SHP77 (cell line): ENCODE results near the gene SELENBP1.
A peak's percentile ranks its signal among the peaks of the same experiment; 100 is the strongest.
"Not testable (repeated sequence)": the region's sequence is repeated elsewhere in the genome, so short reads cannot be mapped to it uniquely, and the experiment has no call there.

ENCODE experiments used
- DNase-seq, 2 experiments: peaks; one replicate each; lab custom pipeline; 2025; lab: John Stamatoyannopoulos, UW

Gene SELENBP1

DNA sequence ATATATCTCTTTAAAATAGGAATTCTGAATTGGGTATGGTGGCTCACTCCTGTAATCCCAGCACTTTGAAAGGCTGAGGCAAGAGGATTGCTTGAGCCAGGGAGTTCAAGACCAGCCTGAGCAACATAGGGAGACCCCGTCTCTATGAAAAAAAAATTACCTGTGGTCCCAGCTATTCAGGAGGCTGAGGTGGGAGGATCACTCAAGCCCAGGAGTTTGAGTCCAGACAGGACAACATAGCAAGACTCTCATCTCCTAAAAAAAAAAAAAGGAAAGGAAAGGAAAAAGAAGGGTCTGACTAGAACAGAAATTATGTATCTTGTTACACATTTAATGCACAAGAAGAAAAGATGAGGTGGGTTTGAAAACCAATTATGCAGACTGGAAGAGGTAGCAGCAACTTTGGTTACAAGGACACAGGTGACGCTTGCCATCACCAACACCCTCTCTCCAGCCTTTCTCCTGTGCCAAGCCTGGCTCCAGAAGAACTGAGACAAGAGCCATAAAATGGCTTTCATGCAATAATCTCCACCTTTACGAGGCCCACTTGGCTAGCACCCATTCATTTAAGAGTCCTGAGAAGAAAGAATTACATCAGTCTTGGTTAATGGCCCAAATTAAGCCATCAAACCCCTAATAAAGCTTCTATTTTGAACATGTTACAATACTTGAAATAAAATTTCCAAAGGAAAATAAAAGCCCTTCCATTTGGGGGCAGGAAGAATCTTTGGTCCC is 4.8 kb upstream of the SELENBP1 start:
- no peak for DNase-seq

DNA sequence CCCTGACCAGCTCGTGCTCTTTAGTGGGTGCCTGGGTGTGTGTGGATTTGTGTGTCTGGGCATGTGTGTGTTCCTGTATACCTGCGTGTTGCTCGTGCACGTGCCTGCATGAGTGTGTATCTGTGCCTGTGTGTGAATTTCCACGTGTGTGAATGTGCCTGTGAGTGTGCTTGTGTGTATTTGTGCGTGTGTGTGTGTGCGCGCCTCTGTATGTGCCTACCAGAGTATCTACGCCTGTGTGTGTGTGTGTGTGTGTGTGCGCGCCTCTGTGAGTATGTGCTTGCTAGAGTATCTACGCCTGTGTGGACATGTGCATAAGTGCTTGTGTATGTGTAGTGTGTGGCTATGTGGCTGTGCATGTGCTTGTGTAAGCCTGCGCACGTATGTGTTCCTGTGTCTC is 691 bp upstream of the SELENBP1 start:
- DNase-seq, result no peak

DNA sequence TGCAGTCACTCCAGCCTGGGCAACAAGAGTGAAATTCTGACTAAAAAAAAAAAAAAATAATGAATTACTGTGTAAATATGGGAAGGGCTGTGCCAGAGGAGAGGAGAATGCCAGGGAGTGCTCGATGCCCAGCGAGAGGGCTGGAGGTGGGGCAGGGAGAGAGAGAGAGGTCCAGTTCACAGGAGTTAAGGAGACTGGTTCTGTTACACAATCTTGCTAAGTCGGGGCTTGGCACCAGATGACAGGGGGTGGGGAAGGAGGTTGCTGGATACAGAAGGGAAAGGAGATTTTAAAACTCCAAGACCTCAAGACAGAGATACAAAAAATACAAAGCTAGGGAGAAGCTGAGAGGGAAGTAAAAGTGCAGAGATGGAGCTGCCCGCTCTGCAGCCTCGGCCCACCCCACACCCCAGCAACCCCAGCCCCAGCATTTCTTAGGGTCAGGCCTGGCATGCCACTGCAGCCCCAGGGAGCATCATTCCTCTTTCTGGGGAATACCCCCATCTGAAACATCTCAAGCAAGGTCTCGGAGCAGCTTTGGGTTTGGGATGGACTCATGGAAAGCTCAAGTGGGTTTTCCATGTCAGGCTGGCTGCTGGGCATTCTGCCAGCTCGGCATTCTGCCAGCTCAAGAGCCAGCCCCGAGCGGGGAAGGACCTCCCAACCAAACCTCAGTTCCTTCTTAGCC is 991 bp downstream of the SELENBP1 start:
- DNase-seq, result peak; percentile 78 to 91

DNA sequence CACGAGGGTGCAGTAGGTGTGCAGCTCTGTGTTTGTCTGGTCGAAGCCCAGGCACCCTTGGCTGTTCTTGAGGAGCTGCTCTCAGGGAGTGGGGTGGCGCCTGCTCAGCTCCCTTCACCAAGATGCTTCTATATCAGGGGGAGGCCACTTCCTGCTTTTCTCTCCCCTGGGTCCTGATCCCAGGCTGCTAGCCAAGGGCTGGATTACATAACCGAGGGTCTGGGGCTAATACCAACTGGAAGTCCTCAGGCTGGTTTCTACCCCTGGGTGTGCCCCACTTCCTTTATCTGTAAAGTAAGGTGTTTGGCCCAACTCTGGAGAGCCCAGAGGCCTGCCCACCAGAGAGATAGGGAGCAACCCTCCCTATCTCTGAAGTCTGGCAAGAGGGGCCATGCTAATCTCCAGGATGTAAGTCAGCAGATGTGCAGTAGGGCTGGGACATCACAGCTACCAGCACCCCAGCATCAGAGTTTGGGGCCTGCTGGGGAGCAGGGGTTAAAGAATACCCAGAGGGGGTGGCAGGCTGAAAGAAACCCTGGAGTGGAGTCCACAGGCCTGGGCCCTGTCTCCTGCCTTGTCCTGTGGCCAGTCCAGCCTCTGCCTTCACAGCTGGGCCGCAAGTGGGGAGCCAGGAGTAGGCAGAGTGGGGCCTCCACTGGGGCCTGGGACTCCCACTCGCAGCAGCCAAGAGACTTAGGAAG is 2.1 kb downstream of the SELENBP1 start:
- DNase-seq, result no peak

DNA sequence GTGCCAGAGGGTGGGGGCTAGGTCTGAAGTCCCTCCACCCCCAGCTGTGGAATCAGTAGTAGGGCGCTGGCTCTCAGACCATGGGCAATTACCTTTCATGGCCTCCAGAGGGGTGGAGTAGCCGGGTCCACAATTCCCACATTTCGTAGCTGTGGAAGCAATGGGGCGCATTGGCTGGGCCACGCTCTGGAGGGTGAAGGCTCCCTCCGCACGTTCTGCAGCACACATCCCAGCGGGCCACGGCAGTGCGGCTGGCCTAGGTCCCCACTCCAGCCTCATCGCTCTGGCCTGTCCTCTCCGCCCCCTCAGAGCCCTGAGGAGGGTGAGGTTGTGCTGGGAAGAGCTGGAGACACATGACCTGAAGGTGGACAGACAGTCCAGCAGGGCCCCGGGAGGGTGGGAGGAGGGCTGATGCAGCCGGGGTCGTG is 2.9 kb downstream of the SELENBP1 start:
- DNase-seq, result no peak

GRCh38 chr1:151369302-151369610 is 3.2 kb downstream of the SELENBP1 start:
- no peak for DNase-seq

DNA sequence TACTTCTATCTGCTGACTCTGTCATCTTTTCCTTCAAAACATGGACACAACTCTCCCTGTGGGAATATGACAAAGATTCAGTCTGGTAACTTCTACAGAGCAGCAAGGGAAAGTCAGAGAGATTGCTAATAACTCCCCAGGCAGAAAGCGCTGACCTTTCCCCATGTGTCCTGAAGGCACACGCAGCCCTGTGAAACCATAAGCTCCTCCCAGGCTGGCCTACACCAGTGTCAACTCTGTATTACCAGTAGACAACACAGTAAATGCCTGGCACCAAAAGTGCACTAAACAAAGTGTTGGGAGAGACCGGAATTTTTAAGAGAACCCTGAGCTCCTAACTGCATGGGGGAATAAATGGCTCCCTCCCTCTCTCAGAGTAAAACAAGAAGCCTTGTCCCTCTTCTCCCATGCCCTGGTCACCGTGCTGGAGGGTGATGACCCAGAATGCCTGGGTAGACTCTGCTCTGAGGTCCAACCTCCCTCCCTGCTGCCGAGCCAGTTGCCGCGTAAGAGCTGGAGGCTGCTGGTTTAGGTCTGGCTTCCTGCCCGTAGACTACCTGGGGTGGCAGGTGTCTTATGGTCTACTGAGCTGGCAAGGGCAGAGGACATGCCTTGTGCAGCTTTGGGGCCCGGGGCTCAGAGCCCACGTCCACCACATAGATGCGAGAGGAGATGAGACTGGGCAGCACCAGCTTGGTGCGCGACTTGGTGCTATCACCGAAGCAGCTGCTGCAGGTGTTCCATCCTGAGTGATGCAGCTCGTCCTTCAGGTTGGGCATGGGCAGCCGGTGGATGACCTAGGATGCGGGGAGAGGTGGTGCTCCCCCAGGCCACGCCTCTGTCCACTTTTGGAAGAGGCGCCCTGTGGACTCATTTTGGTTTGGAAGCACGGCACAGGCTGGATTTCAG is 3.9 kb downstream of the SELENBP1 start:
- no peak for DNase-seq

- no peak for DNase-seq
These were observed 4.7 kb downstream of the SELENBP1 start for GRCh38 chr1:151367658-151368392.

DNA sequence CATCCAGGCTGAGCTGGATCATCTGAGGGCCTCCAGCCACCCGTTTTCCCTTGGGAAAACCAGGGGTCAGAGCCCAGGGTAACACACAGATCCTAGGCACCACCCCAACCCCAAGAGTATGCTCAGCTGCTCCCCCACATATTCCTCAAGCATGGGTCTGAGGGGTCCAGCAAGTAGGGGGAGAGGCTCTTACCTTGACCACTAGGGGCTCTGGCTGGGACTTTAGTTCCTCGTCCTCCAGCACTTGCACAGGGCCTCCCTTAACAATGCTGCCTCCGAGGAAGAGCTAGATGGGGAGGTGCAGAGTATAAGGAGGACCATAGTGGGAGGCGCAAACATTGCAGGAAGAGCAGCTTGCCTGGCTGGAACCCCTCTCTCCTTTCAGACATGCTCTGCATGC is 7.5 kb downstream of the SELENBP1 start:
- no peak for DNase-seq

GRCh38 chr1:151362308-151363155 is 10.0 kb downstream of the SELENBP1 start:
- no peak for DNase-seq

DNA sequence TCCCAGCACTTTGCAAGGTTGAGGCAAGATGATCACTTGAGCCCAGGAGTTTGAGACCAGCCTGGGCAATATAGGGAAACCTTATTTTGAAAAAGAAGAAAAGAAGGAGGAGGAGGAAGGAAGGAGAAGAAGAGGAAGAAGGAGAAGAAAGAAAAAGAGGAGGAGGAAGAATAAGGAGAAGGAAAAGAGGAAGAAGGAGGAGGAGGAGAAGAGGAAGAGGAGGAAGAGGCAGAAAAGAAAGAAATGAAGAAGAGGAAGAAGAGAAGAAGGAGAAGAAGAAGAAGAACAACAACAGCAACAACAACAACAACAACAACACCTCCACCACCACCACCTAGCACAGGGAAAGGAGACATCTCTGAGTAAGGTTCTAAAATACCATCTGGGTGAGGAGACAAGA is 10.6 kb downstream of the SELENBP1 start:
- DNase-seq, result no peak

DNA sequence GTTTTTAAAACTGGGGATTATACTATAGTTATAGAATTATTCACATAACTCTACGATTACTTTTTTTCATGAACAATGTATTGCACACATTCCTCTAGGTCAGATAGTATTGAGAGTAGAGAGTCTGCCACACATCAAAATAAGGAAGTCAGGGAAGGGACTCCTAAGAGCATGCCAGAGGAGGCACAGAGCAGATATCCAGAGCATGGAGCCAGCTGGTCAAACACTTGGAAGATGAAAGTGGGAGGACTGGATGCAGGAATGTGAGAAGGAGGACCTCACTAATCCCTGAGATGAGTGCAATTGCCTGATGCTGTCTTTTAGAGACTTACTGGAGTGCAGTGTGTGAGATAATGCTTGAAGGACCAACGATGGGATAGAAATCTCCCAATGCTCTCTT is 15.8 kb downstream of the SELENBP1 start:
- DNase-seq, result no peak

DNA sequence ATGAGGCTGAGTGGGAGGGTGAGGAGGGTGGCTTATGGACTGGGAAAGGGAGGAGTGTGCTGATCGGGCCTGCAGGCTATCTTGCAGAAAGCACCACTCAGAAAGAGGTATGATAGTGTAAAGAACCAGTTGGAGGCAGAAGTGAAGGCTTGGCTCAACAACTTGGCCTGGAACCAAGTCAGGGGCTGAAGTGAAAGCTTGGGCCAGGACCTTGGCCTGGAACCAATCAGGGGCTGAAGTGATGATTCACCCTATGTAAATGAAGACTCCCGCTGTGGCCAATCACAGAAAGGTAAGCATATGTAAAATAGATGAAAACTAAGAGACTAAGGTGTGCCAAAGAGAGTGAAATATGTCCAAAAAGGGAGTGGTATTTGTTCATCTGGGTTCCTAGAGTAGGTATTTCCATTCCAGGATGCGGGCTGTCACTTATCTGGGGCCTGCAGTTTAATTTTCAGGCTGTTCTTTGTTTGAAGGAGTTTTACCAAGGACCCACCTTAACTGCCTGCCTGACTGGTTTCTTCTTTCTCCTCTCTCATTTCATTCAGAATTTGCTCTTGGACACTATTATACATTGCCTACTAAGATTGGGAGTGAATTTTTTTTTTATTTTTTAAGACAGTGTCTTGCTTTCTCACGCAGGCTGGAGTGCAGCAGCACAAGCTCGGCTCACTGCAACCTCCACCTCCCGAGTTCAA is 20.3 kb downstream of the SELENBP1 start:
- DNase-seq, result no peak

- DNase-seq, result not testable (repeated sequence)
These were observed 22.2 kb downstream of the SELENBP1 start for GRCh38 chr1:151350323-151350722.

GRCh38 chr1:151347523-151348246 is 24.8 kb downstream of the SELENBP1 start:
- no peak for DNase-seq

- peak; percentile 99 to 100 for DNase-seq
These were observed 25.6 kb downstream of the SELENBP1 start, which contains the start of gene RFX5 for GRCh38 chr1:151346769-151347522. Gene RFX5, minus strand, starts transcription at chr1:151347252. Its CDS starts 932 bp downstream, at chr1:151346320.

DNA sequence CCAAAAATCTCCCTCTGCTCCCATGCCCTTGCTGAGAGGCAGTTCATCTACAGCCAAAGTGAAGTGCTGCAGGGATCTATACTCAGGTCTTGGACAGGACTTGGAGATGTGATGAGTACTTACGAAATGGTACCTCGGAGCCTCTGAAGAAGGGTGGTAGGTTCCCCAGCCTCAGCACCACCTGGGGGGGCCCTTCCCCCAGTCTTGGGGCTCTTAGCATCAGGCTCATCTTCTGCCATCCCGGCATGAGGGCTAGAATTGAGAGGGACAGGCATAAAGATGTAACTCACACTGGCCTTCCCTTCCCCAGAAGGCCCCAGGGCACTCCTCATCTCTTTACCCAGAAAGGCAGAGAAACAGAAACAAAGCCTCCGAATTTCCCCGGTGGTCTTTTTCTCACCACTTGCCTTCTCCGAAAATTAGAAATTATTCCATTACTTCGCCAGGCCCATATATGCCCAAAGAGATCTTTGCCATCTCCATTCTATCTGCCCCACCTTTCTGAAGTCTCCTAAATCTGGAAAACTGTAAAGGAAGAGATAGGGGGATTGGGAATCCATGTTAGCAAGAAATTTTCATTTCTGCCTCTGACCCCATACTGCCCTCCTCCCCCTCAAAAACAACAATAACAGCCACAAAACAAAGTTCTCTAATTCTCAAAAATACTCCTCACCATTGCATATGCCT is 26.3 kb downstream of the SELENBP1 start:
- DNase-seq, result no peak

GRCh38 chr1:151344291-151344690 is 28.2 kb downstream of the SELENBP1 start:
- no peak for DNase-seq
